Ishikawa (cell line): ENCODE data around the gene KCNAB1.

Source experiments
- CEBPB ChIP-seq: IDR thresholded peaks from 2 replicates; pipeline ENCODE4 v1.6.1; 2012
- CREB1 ChIP-seq: IDR thresholded peaks from 2 replicates; pipeline ENCODE4 v1.6.1; 2012; ENCODE audit warnings: low read depth
- EGR1 ChIP-seq: IDR thresholded peaks from 2 replicates; pipeline ENCODE4 v1.6.1; 2012
- EP300 ChIP-seq: IDR thresholded peaks from 2 replicates; pipeline ENCODE4 v1.6.1; 2012; ENCODE audit warnings: borderline replicate concordance
- FOXM1 ChIP-seq: IDR thresholded peaks from 2 replicates; pipeline ENCODE4 v1.6.1; 2012; ENCODE audit warnings: low read depth, borderline replicate concordance
- NFIC ChIP-seq: IDR thresholded peaks from 2 replicates; pipeline ENCODE4 v1.6.1; 2012
- RAD21 ChIP-seq: IDR thresholded peaks from 2 replicates; pipeline ENCODE4 v1.6.1; 2012; ENCODE audit warnings: low read depth
- TAF1 ChIP-seq: IDR thresholded peaks from 2 replicates; pipeline ENCODE4 v1.6.1; 2012; ENCODE audit warnings: low read depth, mild to moderate bottlenecking
- TCF12 ChIP-seq: IDR thresholded peaks from 2 replicates; pipeline ENCODE4 v1.6.1; 2012; ENCODE audit warnings: low read depth
- TEAD4 ChIP-seq: IDR thresholded peaks from 2 replicates; pipeline ENCODE4 v1.6.1; 2012
- YY1 ChIP-seq: IDR thresholded peaks from 2 replicates; pipeline ENCODE4 v1.6.1; 2012; ENCODE audit warnings: low read depth
- ZBTB7A ChIP-seq: IDR thresholded peaks from 2 replicates; pipeline ENCODE4 v1.6.1; 2012; ENCODE audit warnings: low read depth
- TF ChIP-seq, protein P1 (sequence below): IDR thresholded peaks from 2 replicates; pipeline ENCODE4 v1.6.1; 2012
- TF ChIP-seq, protein P2 (sequence below): IDR thresholded peaks from 2 replicates; pipeline ENCODE4 v1.6.1; 2012; ENCODE audit warnings: low read depth, mild to moderate bottlenecking
- TF ChIP-seq, protein P3 (sequence below): IDR thresholded peaks from 2 replicates; pipeline ENCODE4 v1.6.1; 2012

Gene KCNAB1

DNA sequence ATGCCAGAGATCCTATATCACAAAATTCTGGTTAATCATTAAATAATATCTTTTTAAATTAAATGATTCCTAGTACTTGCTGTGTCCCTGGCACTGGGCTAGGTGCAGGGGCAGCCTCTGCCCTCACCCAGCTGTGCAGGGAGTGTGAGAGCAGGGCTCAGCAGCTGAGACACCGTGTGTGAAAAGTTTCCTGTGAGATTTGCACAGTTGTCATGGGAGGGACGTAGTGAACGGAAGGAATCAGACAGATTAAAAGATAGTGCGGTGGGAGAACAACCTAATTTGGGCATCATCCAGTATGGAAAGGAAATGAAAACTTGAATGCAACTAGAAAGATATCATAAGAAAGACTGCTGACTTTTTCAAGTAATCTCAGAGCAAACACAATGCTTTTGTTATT, 230.4 kb downstream of the KCNAB1 start:
- no peak for TF ChIP-seq CEBPB
- TF ChIP-seq TCF12: no peak
- no peak for TF ChIP-seq YY1
- TF ChIP-seq ZBTB7A: no peak
- TF ChIP-seq EP300: no peak
- TF ChIP-seq, protein P1, sequence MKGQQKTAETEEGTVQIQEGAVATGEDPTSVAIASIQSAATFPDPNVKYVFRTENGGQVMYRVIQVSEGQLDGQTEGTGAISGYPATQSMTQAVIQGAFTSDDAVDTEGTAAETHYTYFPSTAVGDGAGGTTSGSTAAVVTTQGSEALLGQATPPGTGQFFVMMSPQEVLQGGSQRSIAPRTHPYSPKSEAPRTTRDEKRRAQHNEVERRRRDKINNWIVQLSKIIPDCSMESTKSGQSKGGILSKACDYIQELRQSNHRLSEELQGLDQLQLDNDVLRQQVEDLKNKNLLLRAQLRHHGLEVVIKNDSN: no peak
- TF ChIP-seq EGR1: no peak

DNA sequence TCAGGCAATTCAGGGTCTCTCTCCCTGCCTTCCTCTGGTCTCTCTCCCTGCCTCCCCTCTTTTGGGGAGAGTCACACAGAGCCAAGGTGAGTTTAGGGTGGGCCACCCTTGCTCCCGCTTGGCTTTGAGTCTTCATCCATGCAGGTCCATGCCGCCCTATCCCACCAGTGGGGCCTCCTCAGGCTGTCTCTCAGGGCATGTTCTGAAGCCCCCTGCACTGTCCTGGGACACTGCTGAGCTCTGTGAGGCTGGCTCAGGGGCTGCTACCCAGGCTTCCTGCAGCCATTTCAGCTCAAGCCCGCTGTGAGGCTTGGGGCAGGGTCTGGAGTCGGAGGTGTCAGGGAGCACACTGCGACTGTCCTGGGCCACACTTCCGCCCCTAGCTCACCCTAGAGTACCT, 231.4 kb downstream of the KCNAB1 start:
- TF ChIP-seq, protein P2, sequence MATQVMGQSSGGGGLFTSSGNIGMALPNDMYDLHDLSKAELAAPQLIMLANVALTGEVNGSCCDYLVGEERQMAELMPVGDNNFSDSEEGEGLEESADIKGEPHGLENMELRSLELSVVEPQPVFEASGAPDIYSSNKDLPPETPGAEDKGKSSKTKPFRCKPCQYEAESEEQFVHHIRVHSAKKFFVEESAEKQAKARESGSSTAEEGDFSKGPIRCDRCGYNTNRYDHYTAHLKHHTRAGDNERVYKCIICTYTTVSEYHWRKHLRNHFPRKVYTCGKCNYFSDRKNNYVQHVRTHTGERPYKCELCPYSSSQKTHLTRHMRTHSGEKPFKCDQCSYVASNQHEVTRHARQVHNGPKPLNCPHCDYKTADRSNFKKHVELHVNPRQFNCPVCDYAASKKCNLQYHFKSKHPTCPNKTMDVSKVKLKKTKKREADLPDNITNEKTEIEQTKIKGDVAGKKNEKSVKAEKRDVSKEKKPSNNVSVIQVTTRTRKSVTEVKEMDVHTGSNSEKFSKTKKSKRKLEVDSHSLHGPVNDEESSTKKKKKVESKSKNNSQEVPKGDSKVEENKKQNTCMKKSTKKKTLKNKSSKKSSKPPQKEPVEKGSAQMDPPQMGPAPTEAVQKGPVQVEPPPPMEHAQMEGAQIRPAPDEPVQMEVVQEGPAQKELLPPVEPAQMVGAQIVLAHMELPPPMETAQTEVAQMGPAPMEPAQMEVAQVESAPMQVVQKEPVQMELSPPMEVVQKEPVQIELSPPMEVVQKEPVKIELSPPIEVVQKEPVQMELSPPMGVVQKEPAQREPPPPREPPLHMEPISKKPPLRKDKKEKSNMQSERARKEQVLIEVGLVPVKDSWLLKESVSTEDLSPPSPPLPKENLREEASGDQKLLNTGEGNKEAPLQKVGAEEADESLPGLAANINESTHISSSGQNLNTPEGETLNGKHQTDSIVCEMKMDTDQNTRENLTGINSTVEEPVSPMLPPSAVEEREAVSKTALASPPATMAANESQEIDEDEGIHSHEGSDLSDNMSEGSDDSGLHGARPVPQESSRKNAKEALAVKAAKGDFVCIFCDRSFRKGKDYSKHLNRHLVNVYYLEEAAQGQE: no peak
- no peak for TF ChIP-seq EP300
- TF ChIP-seq RAD21: no peak
- no peak for TF ChIP-seq YY1
- TF ChIP-seq TCF12: no peak

DNA sequence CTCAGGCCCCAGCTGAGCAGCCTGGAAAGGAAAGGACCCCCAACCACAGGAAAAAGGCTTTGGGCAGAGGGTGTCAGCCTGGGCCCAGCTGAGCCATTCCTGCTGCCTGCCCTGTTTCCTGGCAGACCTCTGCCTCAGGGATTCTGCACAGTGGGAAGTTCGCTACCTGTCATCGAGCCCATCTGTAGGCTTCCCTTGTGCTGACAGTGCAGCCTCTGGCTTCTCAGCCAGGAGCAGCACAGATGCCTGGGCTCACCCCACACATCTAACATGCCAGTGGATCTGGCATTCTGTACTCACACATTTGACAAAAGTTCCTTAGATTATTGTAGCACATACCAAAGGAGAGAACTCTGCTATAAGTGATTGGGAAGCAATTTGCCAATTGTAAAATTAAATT, 232.3 kb downstream of the KCNAB1 start:
- TF ChIP-seq EP300 (no peak), TAF1 (no peak), NFIC (no peak), CREB1 (no peak), CEBPB (no peak), TEAD4 (no peak), EGR1 (no peak), RAD21 (no peak), TCF12 (no peak), YY1 (no peak)
- TF ChIP-seq, protein P2: no peak
- TF ChIP-seq, protein P1: no peak

DNA sequence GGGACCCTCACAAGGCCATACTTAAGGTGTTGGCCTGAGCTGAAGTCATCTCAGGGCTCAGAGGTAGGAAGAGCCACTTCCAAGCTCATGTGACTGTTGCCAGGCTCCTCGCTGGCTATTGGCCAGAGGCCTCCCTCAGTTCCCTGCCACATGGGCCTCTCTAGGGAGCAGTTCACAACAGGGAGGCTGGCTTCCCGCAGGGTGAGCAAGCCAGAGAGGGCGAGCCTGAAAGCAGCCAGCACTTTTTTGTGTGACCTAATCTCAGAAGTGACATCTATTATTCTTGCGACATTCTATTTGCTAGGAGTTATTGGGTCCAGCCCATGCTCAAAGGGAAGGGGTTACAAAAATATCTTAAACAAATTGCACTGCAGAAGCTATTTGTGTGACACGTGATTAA, 233.2 kb downstream of the KCNAB1 start:
- TF ChIP-seq, protein P1: no peak
- TF ChIP-seq TCF12: no peak
- TF ChIP-seq, protein P3, sequence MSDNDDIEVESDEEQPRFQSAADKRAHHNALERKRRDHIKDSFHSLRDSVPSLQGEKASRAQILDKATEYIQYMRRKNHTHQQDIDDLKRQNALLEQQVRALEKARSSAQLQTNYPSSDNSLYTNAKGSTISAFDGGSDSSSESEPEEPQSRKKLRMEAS: no peak
- TF ChIP-seq CREB1: no peak
- TF ChIP-seq NFIC: peak; percentile 55
- TF ChIP-seq ZBTB7A: no peak

DNA sequence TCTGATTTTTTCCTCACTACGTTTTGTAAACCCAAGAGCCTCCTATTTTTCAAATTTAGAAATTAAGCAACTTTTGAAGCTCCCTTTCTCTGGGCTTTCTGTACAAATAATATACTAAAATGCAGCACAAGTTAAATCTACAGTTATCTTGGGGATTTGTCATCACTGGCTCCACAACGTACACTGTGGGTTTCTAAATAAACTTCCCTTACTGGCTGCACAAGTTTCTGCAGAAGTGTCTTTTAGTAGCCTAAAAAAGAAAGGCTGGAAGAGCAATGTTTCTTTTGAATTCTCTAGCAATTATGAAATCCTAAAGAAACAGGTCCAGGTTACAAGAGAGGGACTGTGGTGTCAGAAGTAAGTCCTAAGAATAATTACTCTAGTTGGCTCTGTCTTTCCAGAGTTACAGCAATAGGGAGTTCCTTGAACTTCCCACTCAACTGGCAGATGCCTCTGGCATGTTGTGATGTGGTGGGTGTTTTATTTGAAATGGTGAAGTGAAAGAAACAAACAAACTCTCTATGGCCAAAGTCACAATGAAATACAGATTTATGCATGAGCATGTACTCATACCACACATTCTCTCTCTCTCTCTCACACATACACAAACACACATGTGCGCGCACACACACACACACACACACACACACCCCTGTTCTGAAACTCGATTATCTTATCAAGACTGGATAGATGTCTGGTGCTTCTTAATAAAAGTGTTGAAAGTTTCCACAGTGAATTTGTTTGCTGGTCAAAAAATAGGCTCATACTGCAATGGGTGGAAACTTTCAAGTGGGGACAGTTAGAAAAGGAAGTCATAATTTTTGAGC, 236.4 kb downstream of the KCNAB1 start:
- no peak for TF ChIP-seq YY1
- TF ChIP-seq FOXM1: no peak
- TF ChIP-seq EGR1: no peak
- TF ChIP-seq NFIC: no peak
- TF ChIP-seq, protein P2: no peak
- TF ChIP-seq TEAD4: no peak
- no peak for TF ChIP-seq TCF12
- no peak for TF ChIP-seq CREB1
- TF ChIP-seq TAF1: no peak
- no peak for TF ChIP-seq RAD21
- TF ChIP-seq, protein P3: no peak
- no peak for TF ChIP-seq CEBPB
- no peak for TF ChIP-seq ZBTB7A
- TF ChIP-seq, protein P1: no peak
- no peak for TF ChIP-seq EP300
